ENCODE data around the gene SSH2.

DNA sequence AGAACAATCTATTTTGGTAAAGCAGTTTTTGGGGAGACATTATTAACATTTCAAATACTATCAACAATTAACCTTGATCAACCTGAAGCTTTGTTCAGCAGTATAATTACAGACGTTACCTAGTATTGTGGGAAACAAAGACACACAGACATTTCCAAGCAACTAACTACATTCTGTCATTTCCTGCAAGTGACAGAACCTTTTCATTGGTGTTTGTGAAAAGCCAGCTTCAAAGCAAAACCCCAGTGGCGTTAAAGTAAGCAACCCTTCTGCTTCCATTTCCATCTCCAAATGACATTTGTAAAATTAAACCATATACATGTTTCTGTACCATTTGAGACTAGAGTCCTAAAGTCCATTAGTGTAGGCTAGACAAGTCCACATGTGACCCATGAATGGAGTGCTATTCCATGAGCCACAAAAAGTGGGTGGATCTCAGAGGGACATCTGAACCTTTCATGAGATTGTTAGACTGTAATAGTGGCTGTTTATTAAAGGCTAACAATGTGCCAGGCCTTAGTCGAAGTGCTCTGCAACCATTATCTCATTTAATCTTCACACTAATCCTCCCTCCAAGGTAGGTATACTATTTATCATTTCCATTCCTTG, 101.2 kb downstream of the SSH2 start:
- TF ChIP-seq, protein P1, sequence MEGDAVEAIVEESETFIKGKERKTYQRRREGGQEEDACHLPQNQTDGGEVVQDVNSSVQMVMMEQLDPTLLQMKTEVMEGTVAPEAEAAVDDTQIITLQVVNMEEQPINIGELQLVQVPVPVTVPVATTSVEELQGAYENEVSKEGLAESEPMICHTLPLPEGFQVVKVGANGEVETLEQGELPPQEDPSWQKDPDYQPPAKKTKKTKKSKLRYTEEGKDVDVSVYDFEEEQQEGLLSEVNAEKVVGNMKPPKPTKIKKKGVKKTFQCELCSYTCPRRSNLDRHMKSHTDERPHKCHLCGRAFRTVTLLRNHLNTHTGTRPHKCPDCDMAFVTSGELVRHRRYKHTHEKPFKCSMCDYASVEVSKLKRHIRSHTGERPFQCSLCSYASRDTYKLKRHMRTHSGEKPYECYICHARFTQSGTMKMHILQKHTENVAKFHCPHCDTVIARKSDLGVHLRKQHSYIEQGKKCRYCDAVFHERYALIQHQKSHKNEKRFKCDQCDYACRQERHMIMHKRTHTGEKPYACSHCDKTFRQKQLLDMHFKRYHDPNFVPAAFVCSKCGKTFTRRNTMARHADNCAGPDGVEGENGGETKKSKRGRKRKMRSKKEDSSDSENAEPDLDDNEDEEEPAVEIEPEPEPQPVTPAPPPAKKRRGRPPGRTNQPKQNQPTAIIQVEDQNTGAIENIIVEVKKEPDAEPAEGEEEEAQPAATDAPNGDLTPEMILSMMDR (IDR thresholded peaks at IDR 0.05): no peak
- TF ChIP-seq POLR2A (IDR thresholded peaks at IDR 0.05): no peak

All from thyroid gland (tissue), 4 donors.